ENCODE data around the gene TSPAN31.

The TSPAN31 gene

GRCh38 chr12:57726151-57726883 is 18.5 kb upstream of the TSPAN31 start (continued):
- peak; percentile 52; the same call in 1 of the 2 replicates for TF ChIP-seq ZSCAN30 (tag by site-specific recombination; IDR thresholded peaks at IDR 0.05)
- TF ChIP-seq PRDM6 (tag by site-specific recombination; IDR thresholded peaks at IDR 0.05) = no peak
- peak; percentile 55; the same call in 1 of the 2 replicates for TF ChIP-seq ZBTB20 (tag by site-specific recombination; IDR thresholded peaks at IDR 0.05)
- TF ChIP-seq ZNF398 (tag by site-specific recombination; IDR thresholded peaks at IDR 0.05) = peak; percentile 68
- TF ChIP-seq CTCF (tag by site-specific recombination; IDR thresholded peaks at IDR 0.05) = peak; percentile 88
- TF ChIP-seq GLIS2 (tag by site-specific recombination; IDR thresholded peaks at IDR 0.05) = peak; percentile 100
- TF ChIP-seq ZEB2 (tag by site-specific recombination; IDR thresholded peaks at IDR 0.05) = peak; percentile 95
- no peak for TF ChIP-seq ZNF362 (tag by site-specific recombination; IDR thresholded peaks at IDR 0.05)
- no peak for TF ChIP-seq ZNF274 (IDR thresholded peaks at IDR 0.05; ENCODE audit: low read length)
- no peak for TF ChIP-seq ZNF274 (tag by site-specific recombination; IDR thresholded peaks at IDR 0.05; ENCODE audit: borderline replicate concordance)
- TF ChIP-seq ZNF423 (tag by site-specific recombination; IDR thresholded peaks at IDR 0.05) = peak; percentile 84
- no peak for TF ChIP-seq ZNF571 (tag by site-specific recombination; IDR thresholded peaks at IDR 0.05)
- TF ChIP-seq ZNF558 (tag by site-specific recombination; IDR thresholded peaks at IDR 0.05) = no peak; the same call in 1 of the 2 replicates
- TF ChIP-seq ZBTB10 (tag by site-specific recombination; IDR thresholded peaks at IDR 0.05) = peak; percentile 99
- no peak for TF ChIP-seq ZNF433 (tag by site-specific recombination; IDR thresholded peaks at IDR 0.05; ENCODE audit: low read depth)
- peak; percentile 72; the same call in 1 of the 2 replicates for TF ChIP-seq ZSCAN18 (tag by site-specific recombination; IDR thresholded peaks at IDR 0.05)
- peak; percentile 91 for TF ChIP-seq ZBTB8A (tag by site-specific recombination; IDR thresholded peaks at IDR 0.05)
- peak; percentile 88 for TF ChIP-seq SP7 (tag by site-specific recombination; IDR thresholded peaks at IDR 0.05)
- no peak for TF ChIP-seq ZNF280C (tag by site-specific recombination; IDR thresholded peaks at IDR 0.05)
- TF ChIP-seq ZNF2 (tag by site-specific recombination; IDR thresholded peaks at IDR 0.05) = peak; percentile 94
- no peak for TF ChIP-seq FEZF1 (tag by site-specific recombination; IDR thresholded peaks at IDR 0.05)
- no peak for TF ChIP-seq BCL11B (tag by site-specific recombination; IDR thresholded peaks at IDR 0.05; ENCODE audit: low read depth)
- peak; percentile 88; the same call in 1 of the 2 replicates for TF ChIP-seq ZNF692 (tag by site-specific recombination; IDR thresholded peaks at IDR 0.05)
